ENCODE data around the gene PDE7B.

Gene PDE7B

GRCh38 chr6:136069119-136069518 lies 217.6 kb downstream of the PDE7B start:
- DNase-seq (ENCODE audit: low read depth in 2 of 2) = no peak

- DNase-seq (ENCODE audit: low read depth in 2 of 2) = no peak
Observed at GRCh38 chr6:136070815-136071214, 219.3 kb downstream of the PDE7B start.

GRCh38 chr6:136072691-136073090 lies 221.2 kb downstream of the PDE7B start:
- no peak for DNase-seq (ENCODE audit: low read depth in 2 of 2)

- no peak for DNase-seq (ENCODE audit: low read depth in 2 of 2)
Observed at GRCh38 chr6:136073216-136073615, 221.7 kb downstream of the PDE7B start.

GRCh38 chr6:136076496-136076895 lies 225.0 kb downstream of the PDE7B start:
- no peak for DNase-seq (ENCODE audit: low read depth in 2 of 2)

GRCh38 chr6:136077834-136078576 lies 226.5 kb downstream of the PDE7B start:
- no peak for DNase-seq (ENCODE audit: low read depth in 2 of 2)

GRCh38 chr6:136079701-136080565 lies 228.4 kb downstream of the PDE7B start:
- DNase-seq (ENCODE audit: low read depth in 2 of 2) = no peak

- no peak for DNase-seq (ENCODE audit: low read depth in 2 of 2)
Observed at GRCh38 chr6:136083540-136083939, 232.0 kb downstream of the PDE7B start.

GRCh38 chr6:136084403-136084802 lies 232.9 kb downstream of the PDE7B start:
- no peak for DNase-seq (ENCODE audit: low read depth in 2 of 2)

GRCh38 chr6:136085370-136086115 lies 234.0 kb downstream of the PDE7B start:
- no peak for DNase-seq (ENCODE audit: low read depth in 2 of 2)

- no peak for DNase-seq (ENCODE audit: low read depth in 2 of 2)
Observed at GRCh38 chr6:136086686-136087085, 235.2 kb downstream of the PDE7B start.

- DNase-seq (ENCODE audit: low read depth in 2 of 2) = no peak
Observed at GRCh38 chr6:136087986-136088385, 236.5 kb downstream of the PDE7B start.

- no peak for DNase-seq (ENCODE audit: low read depth in 2 of 2)
Observed at GRCh38 chr6:136088693-136089092, 237.2 kb downstream of the PDE7B start.

GRCh38 chr6:136089876-136090275 lies 238.4 kb downstream of the PDE7B start:
- no peak for DNase-seq (ENCODE audit: low read depth in 2 of 2)

- DNase-seq (ENCODE audit: low read depth in 2 of 2) = no peak
Observed at GRCh38 chr6:136090929-136091328, 239.4 kb downstream of the PDE7B start.

- DNase-seq (ENCODE audit: low read depth in 2 of 2) = no peak
Observed at GRCh38 chr6:136092897-136093296, 241.4 kb downstream of the PDE7B start.

GRCh38 chr6:136093835-136094234 lies 242.3 kb downstream of the PDE7B start:
- DNase-seq (ENCODE audit: low read depth in 2 of 2) = no peak

GRCh38 chr6:136094812-136095211 lies 243.3 kb downstream of the PDE7B start:
- no peak for DNase-seq (ENCODE audit: low read depth in 2 of 2)

- DNase-seq (ENCODE audit: low read depth in 2 of 2) = no peak
Observed at GRCh38 chr6:136095986-136096385, 244.5 kb downstream of the PDE7B start.

- no peak for DNase-seq (ENCODE audit: low read depth in 2 of 2)
Observed at GRCh38 chr6:136102991-136103688, 251.6 kb downstream of the PDE7B start.

- DNase-seq (ENCODE audit: low read depth in 2 of 2) = no peak
Observed at GRCh38 chr6:136103763-136104311, 252.3 kb downstream of the PDE7B start.

All from stimulated activated CD4-positive, alpha-beta T cell treated with anti-CD3 and anti-CD28 coated beads, Interleukin-4, amount 100 ng/mL, for 48 hours (primary cell).